Endothelial cell of umbilical vein (primary cell): ENCODE data around the gene IST1.

ENCODE experiments used
- CTCF ChIP-seq, 2 donors: IDR thresholded peaks; 1 replicate in 1 of 2; 2 replicates in 1 of 2; pipeline ENCODE4 v1.5.1; 2011; ENCODE audit warnings: low read length in 2 of 2, mild to moderate bottlenecking in 2 of 2, moderate library complexity in 2 of 2, control low read depth in 1 of 2, inconsistent platforms in 1 of 2, low read depth in 1 of 2; ENCODE audit not compliant: insufficient read depth in 1 of 2; ENCODE audit errors: extremely low read depth in 1 of 2
- EZH2 ChIP-seq: IDR thresholded peaks from 2 replicates; pipeline ENCODE4 v1.6.1; 2012; ENCODE audit warnings: borderline replicate concordance, low read depth, mild to moderate bottlenecking, moderate library complexity, low read length, inconsistent platforms; ENCODE audit not compliant: severe bottlenecking
- FOS ChIP-seq: IDR thresholded peaks from 2 replicates; pipeline ENCODE4 v1.6.1; 2011; ENCODE audit warnings: mild to moderate bottlenecking, low read length, moderate library complexity, borderline replicate concordance; ENCODE audit not compliant: insufficient read depth
- POLR2A ChIP-seq: IDR thresholded peaks from 2 replicates; pipeline ENCODE4 v1.6.1; 2012; ENCODE audit warnings: low read depth, mild to moderate bottlenecking, control low read depth, low read length
- POLR2AphosphoS5 ChIP-seq: IDR thresholded peaks from 2 replicates; pipeline ENCODE4 v1.6.1; 2012; ENCODE audit warnings: low read depth, mild to moderate bottlenecking, control low read depth, low read length, moderate library complexity; ENCODE audit not compliant: insufficient read depth

- TF ChIP-seq CTCF (IDR thresholded peaks at IDR 0.05; ENCODE audit: extremely low read depth in 1 of 2, insufficient read depth in 1 of 2, low read depth in 1 of 2, low read length in 2 of 2): no peak
- TF ChIP-seq FOS: no peak
- no peak for TF ChIP-seq POLR2A
- TF ChIP-seq POLR2AphosphoS5: no peak
- TF ChIP-seq EZH2: no peak
Measured at GRCh38 chr16:71880176-71880575, 15.2 kb upstream of the IST1 start.
